Naive B cell (primary cell): ENCODE results near the gene C15orf61. TPM values are rescaled to one million over a fixed set of nuclear protein-coding genes. Genes with fewer than 3 reads are reported as not detected.
A peak's percentile ranks its signal among the peaks of the same experiment; 100 is the strongest.

ENCODE experiments used
- ATAC-seq, 2 donors: fragments of 150-1000 bp; cut with Tn5 transposase; 2 replicates each; pipeline ENCODE4 v1.10.0; 2021; ENCODE audit warnings: low read depth in 2 of 2, mild to moderate bottlenecking in 2 of 2, moderate library complexity in 2 of 2
- DNase-seq: peaks from one replicate; pipeline ENCODE4 v3.0.0; 2022
- H3K27ac Mint-ChIP-seq, 6 donors: one replicate each; pipeline ENCODE4 v1.8.0; 2020 to 2022; ENCODE audit warnings: mild to moderate bottlenecking in 6 of 6, mixed read lengths in 6 of 6, moderate library complexity in 5 of 6, inconsistent platforms in 2 of 6
- H3K27me3 Mint-ChIP-seq, 3 donors: one replicate each; pipeline ENCODE4 v1.8.0; 2021 to 2022; ENCODE audit warnings: mixed read lengths in 3 of 3, mild to moderate bottlenecking in 1 of 3
- H3K36me3 Mint-ChIP-seq, 2 donors: one replicate each; pipeline ENCODE4 v1.8.0; 2020 to 2022; ENCODE audit warnings: mixed read lengths in 2 of 2, inconsistent platforms in 1 of 2, mild to moderate bottlenecking in 1 of 2
- H3K4me1 Mint-ChIP-seq, 3 donors: one replicate each; pipeline ENCODE4 v1.8.0; 2020 to 2022; ENCODE audit warnings: mixed read lengths in 3 of 3, inconsistent platforms in 1 of 3, mild to moderate bottlenecking in 1 of 3, moderate library complexity in 1 of 3
- H3K4me3 Mint-ChIP-seq, 8 donors: one replicate each; pipeline ENCODE4 v1.8.0; 2020 to 2022; ENCODE audit warnings: mild to moderate bottlenecking in 8 of 8, mixed read lengths in 8 of 8, moderate library complexity in 8 of 8, inconsistent platforms in 2 of 8
- H3K9me3 Mint-ChIP-seq, 7 donors: one replicate each; pipeline ENCODE4 v1.8.0; 2020 to 2022; ENCODE audit warnings: mixed read lengths in 7 of 7, mild to moderate bottlenecking in 5 of 7, inconsistent platforms in 2 of 7, moderate library complexity in 1 of 7
- polyA plus RNA-seq, 6 donors: library from polyadenylated mRNA; unstranded; fragments of 300-500 nt; fragmentation: Illumina TruSeq; gene quantifications; one replicate each; pipeline ENCODE4 v1.2.3, GENCODE V29; 2021; ENCODE audit warnings: low read depth in 6 of 6

C15orf61 gene
- polyA plus RNA-seq, 6 donors from 2014 or later = 3.5 to 8.9 (median 6.0) TPM

- Mint-ChIP-seq H3K4me1 (peaks cover 18 to 32% (median 23%) of the 10 kb centered on the region in 3 donors), H3K36me3 (peaks cover 0 to 4% of the 10 kb centered on the region in 2 donors), H3K27me3 (no peaks in the 10 kb centered on the region), H3K27ac (peak overlapping the region in 4 of 6 donors; percentile 14 to 71 (median 32)), H3K9me3 (no peaks in the 10 kb centered on the region), H3K4me3 (peak overlapping the region in 3 of 8 donors; percentile 2 to 48 (median 2))
- no peak for DNase-seq
- peak; percentile 45 to 55 for ATAC-seq
Observed at GRCh38 chr15:67505675-67506572, 15.0 kb upstream of the C15orf61 start.

- no peak for DNase-seq
- H3K27me3 Mint-ChIP-seq = no peaks in the 10 kb centered on the region
- H3K4me1 Mint-ChIP-seq = peaks cover 18 to 28% (median 19%) of the 10 kb centered on the region in 3 donors
- ATAC-seq = peak; percentile 60 to 70
- peak overlapping the region in 3 of 6 donors; percentile 20 to 82 (median 75) for H3K27ac Mint-ChIP-seq
- peaks cover 4 to 5% of the 10 kb centered on the region in 2 donors for H3K36me3 Mint-ChIP-seq
- no peaks in the 10 kb centered on the region for H3K9me3 Mint-ChIP-seq
- peak overlapping the region in 3 of 8 donors; percentile 24 to 80 (median 66) for H3K4me3 Mint-ChIP-seq
Observed at GRCh38 chr15:67506775-67507747, 13.9 kb upstream of the C15orf61 start.

- ATAC-seq (no peak), DNase-seq (no peak)
- H3K27me3 Mint-ChIP-seq = no peaks in the 10 kb centered on the region
- H3K4me1 Mint-ChIP-seq = peaks cover 17 to 25% (median 18%) of the 10 kb centered on the region in 3 donors
- H3K27ac Mint-ChIP-seq = peak overlapping the region in 1 of 6 donors; percentile 37
- no peaks in the 10 kb centered on the region for H3K9me3 Mint-ChIP-seq
- H3K4me3 Mint-ChIP-seq = no peak overlapping the region
- peaks cover 11 to 15% of the 10 kb centered on the region in 2 donors for H3K36me3 Mint-ChIP-seq
Observed at GRCh38 chr15:67508407-67508806, 12.5 kb upstream of the C15orf61 start.

GRCh38 chr15:67509918-67510317 is 11.0 kb upstream of the C15orf61 start:
- Mint-ChIP-seq H3K9me3 (no peaks in the 10 kb centered on the region), H3K27me3 (no peaks in the 10 kb centered on the region), H3K36me3 (peaks cover 15 to 24% of the 10 kb centered on the region in 2 donors), H3K4me3 (no peak overlapping the region), H3K27ac (no peak overlapping the region), H3K4me1 (peaks cover 17 to 21% (median 18%) of the 10 kb centered on the region in 3 donors)
- ATAC-seq (no peak), DNase-seq (no peak)

- no peaks in the 10 kb centered on the region for H3K27me3 Mint-ChIP-seq
- H3K4me1 Mint-ChIP-seq = peaks cover 14 to 20% (median 15%) of the 10 kb centered on the region in 3 donors
- H3K36me3 Mint-ChIP-seq = peaks cover 15 to 27% of the 10 kb centered on the region in 2 donors
- no peaks in the 10 kb centered on the region for H3K9me3 Mint-ChIP-seq
- ATAC-seq = no peak
- no peak overlapping the region for H3K4me3 Mint-ChIP-seq
- no peak for DNase-seq
- no peak overlapping the region for H3K27ac Mint-ChIP-seq
Observed at GRCh38 chr15:67510597-67511190, 10.2 kb upstream of the C15orf61 start.

GRCh38 chr15:67511606-67512005 is 9.3 kb upstream of the C15orf61 start:
- no peak for DNase-seq
- Mint-ChIP-seq H3K27ac (no peak overlapping the region), H3K9me3 (no peaks in the 10 kb centered on the region), H3K27me3 (no peaks in the 10 kb centered on the region), H3K4me3 (no peak overlapping the region), H3K36me3 (peaks cover 15 to 27% of the 10 kb centered on the region in 2 donors), H3K4me1 (peaks cover 5 to 11% (median 7%) of the 10 kb centered on the region in 3 donors)
- ATAC-seq = no peak

GRCh38 chr15:67512140-67512539 is 8.8 kb upstream of the C15orf61 start:
- Mint-ChIP-seq H3K4me1 (peaks cover 0 to 7% (median 2%) of the 10 kb centered on the region in 3 donors), H3K27ac (no peak overlapping the region), H3K27me3 (no peaks in the 10 kb centered on the region), H3K9me3 (no peaks in the 10 kb centered on the region), H3K36me3 (peaks cover 15 to 27% of the 10 kb centered on the region in 2 donors), H3K4me3 (no peak overlapping the region)
- DNase-seq (no peak), ATAC-seq (no peak)

GRCh38 chr15:67512933-67513714 is 7.8 kb upstream of the C15orf61 start:
- Mint-ChIP-seq H3K4me3 (no peak overlapping the region), H3K4me1 (peaks cover 0 to 3% (median 0%) of the 10 kb centered on the region in 3 donors), H3K9me3 (no peaks in the 10 kb centered on the region), H3K36me3 (peaks cover 15 to 33% of the 10 kb centered on the region in 2 donors), H3K27me3 (no peaks in the 10 kb centered on the region), H3K27ac (no peak overlapping the region)
- DNase-seq (no peak), ATAC-seq (no peak)

GRCh38 chr15:67515090-67515489 is 5.8 kb upstream of the C15orf61 start:
- DNase-seq (no peak), ATAC-seq (no peak)
- Mint-ChIP-seq H3K36me3 (peaks cover 15 to 29% of the 10 kb centered on the region in 2 donors), H3K4me3 (no peak overlapping the region), H3K27me3 (no peaks in the 10 kb centered on the region), H3K9me3 (no peaks in the 10 kb centered on the region), H3K27ac (peak overlapping the region in 1 of 6 donors; percentile 17), H3K4me1 (peaks cover 0 to 6% (median 0%) of the 10 kb centered on the region in 3 donors)

- H3K4me1 Mint-ChIP-seq = peaks cover 0 to 10% (median 4%) of the 10 kb centered on the region in 3 donors
- ATAC-seq (no peak), DNase-seq (no peak)
- no peak overlapping the region for H3K27ac Mint-ChIP-seq
- no peaks in the 10 kb centered on the region for H3K27me3 Mint-ChIP-seq
- peaks cover 15 to 29% of the 10 kb centered on the region in 2 donors for H3K36me3 Mint-ChIP-seq
- no peaks in the 10 kb centered on the region for H3K9me3 Mint-ChIP-seq
- H3K4me3 Mint-ChIP-seq = no peak overlapping the region
Observed at GRCh38 chr15:67515557-67515956, 5.4 kb upstream of the C15orf61 start.

GRCh38 chr15:67520321-67521028 is 456 bp upstream of the C15orf61 start:
- H3K27ac Mint-ChIP-seq = peak overlapping the region; percentile 91 to 97 (median 95)
- H3K36me3 Mint-ChIP-seq = peaks cover 0 to 6% of the 10 kb centered on the region in 2 donors
- no peaks in the 10 kb centered on the region for H3K9me3 Mint-ChIP-seq
- no peak for DNase-seq
- ATAC-seq = peak; percentile 1 to 4
- H3K4me1 Mint-ChIP-seq = peaks cover 9 to 33% (median 22%) of the 10 kb centered on the region in 3 donors
- H3K27me3 Mint-ChIP-seq = no peaks in the 10 kb centered on the region
- H3K4me3 Mint-ChIP-seq = peak overlapping the region; percentile 85 to 96 (median 94)
